ENCODE results near the gene AGTRAP.

AGTRAP gene

GRCh38 chr1:11797525-11798216, 61.7 kb downstream of the AGTRAP start:
- Histone ChIP-seq H2AFZ (ENCODE audit: low read depth, low read length) (no peak overlapping the region), H3K4me2 (ENCODE audit: insufficient read depth, low read length) (no peak overlapping the region), H3K27me3 (ENCODE audit: insufficient read depth, low read length, poor library complexity) (no peaks in the 10 kb centered on the region), H3K36me3 (ENCODE audit: insufficient read depth, low read length) (peaks cover 38% of the 10 kb centered on the region), H3K79me2 (ENCODE audit: insufficient read depth, low read length) (no peaks in the 10 kb centered on the region), H3K4me1 (ENCODE audit: insufficient read depth, low read length) (peaks cover 1% of the 10 kb centered on the region; the same call in 1 of the 2 replicates), H3K9ac (ENCODE audit: low read depth, low read length) (no peak overlapping the region), H3K9me3 (ENCODE audit: insufficient read depth, low read length, severe bottlenecking) (no peaks in the 10 kb centered on the region), H3K4me3 (ENCODE audit: low read depth in 1 of 2, low read length in 2 of 2) (no peak overlapping the region), H4K20me1 (ENCODE audit: insufficient read depth, low read length) (no peaks in the 10 kb centered on the region), H3K27ac (ENCODE audit: low read length) (no peak overlapping the region)
- no peak for DNase-seq
- TF ChIP-seq EZH2 (IDR thresholded peaks at IDR 0.05; ENCODE audit: borderline replicate concordance, low read depth, low read length, severe bottlenecking) (no peak), CTCF (IDR thresholded peaks at IDR 0.05; ENCODE audit: borderline replicate concordance, extremely low read depth, low read length, poor library complexity, severe bottlenecking) (no peak)
- ATAC-seq (ENCODE audit: insufficient read depth, low read depth): no peak

DNA sequence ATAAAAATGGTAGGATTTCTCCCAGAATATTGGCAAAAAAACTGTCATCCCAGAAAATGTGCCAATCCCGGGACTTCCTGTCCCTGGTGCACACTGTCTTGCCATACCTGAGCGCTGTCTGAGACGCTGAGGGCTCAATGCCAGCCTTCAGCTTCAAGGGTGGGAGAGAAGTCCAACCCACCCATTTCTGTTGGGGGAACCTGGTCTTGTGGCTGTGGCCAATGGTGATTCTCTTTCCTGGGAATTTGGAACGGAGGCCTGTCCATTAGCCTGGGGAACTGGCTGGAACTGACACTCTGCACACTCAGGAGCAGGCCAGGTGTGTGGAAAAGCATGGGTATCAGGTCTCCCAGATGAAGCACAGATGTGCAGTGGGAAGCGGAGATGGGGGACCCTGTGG, 63.2 kb downstream of the AGTRAP start:
- Histone ChIP-seq H3K4me2 (ENCODE audit: insufficient read depth, low read length) (no peak overlapping the region), H3K4me3 (ENCODE audit: low read depth in 1 of 2, low read length in 2 of 2) (no peak overlapping the region), H2AFZ (ENCODE audit: low read depth, low read length) (no peak overlapping the region), H3K27me3 (ENCODE audit: insufficient read depth, low read length, poor library complexity) (no peaks in the 10 kb centered on the region), H3K9me3 (ENCODE audit: insufficient read depth, low read length, severe bottlenecking) (no peaks in the 10 kb centered on the region), H3K36me3 (ENCODE audit: insufficient read depth, low read length) (peaks cover 37% of the 10 kb centered on the region), H3K27ac (ENCODE audit: low read length) (no peak overlapping the region), H3K79me2 (ENCODE audit: insufficient read depth, low read length) (no peaks in the 10 kb centered on the region), H4K20me1 (ENCODE audit: insufficient read depth, low read length) (no peaks in the 10 kb centered on the region), H3K4me1 (ENCODE audit: insufficient read depth, low read length) (peaks cover 9% of the 10 kb centered on the region), H3K9ac (ENCODE audit: low read depth, low read length) (no peak overlapping the region)
- TF ChIP-seq CTCF (IDR thresholded peaks at IDR 0.05; ENCODE audit: borderline replicate concordance, extremely low read depth, low read length, poor library complexity, severe bottlenecking): no peak
- TF ChIP-seq EZH2 (IDR thresholded peaks at IDR 0.05; ENCODE audit: borderline replicate concordance, low read depth, low read length, severe bottlenecking): no peak
- DNase-seq (no peak), ATAC-seq (ENCODE audit: insufficient read depth, low read depth) (no peak)

DNA sequence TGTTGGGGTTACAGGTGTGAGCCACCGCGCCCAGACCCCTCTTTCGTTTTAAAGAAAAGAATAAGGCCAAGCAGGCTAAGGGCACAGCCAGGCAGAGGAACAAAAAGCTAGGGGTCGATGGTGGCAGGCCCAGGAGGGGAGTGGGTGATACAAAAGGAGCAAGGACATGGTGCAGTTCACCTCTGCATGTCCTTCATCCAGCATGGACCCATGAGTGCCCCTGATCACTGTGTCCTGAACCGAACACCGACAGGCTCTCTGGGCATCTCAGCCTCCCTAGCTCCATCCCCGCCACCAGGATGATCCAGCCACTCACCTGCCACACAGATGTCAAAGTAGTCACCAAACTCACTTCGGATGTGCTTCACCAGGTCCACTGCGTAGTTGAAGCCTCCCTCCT, 64.0 kb downstream of the AGTRAP start:
- TF ChIP-seq CTCF (IDR thresholded peaks at IDR 0.05; ENCODE audit: borderline replicate concordance, extremely low read depth, low read length, poor library complexity, severe bottlenecking) (no peak), EZH2 (IDR thresholded peaks at IDR 0.05; ENCODE audit: borderline replicate concordance, low read depth, low read length, severe bottlenecking) (no peak)
- H4K20me1 ChIP-seq (ENCODE audit: insufficient read depth, low read length): no peaks in the 10 kb centered on the region
- H2AFZ ChIP-seq (ENCODE audit: low read depth, low read length): no peak overlapping the region
- H3K27ac ChIP-seq (ENCODE audit: low read length): no peak overlapping the region
- no peaks in the 10 kb centered on the region for H3K79me2 ChIP-seq (ENCODE audit: insufficient read depth, low read length)
- no peaks in the 10 kb centered on the region for H3K9me3 ChIP-seq (ENCODE audit: insufficient read depth, low read length, severe bottlenecking)
- peaks cover 35% of the 10 kb centered on the region for H3K36me3 ChIP-seq (ENCODE audit: insufficient read depth, low read length)
- no peaks in the 10 kb centered on the region for H3K27me3 ChIP-seq (ENCODE audit: insufficient read depth, low read length, poor library complexity)
- DNase-seq: no peak
- no peak overlapping the region for H3K4me3 ChIP-seq (ENCODE audit: low read depth in 1 of 2, low read length in 2 of 2)
- H3K9ac ChIP-seq (ENCODE audit: low read depth, low read length): no peak overlapping the region
- no peak overlapping the region for H3K4me2 ChIP-seq (ENCODE audit: insufficient read depth, low read length)
- no peak for ATAC-seq (ENCODE audit: insufficient read depth, low read depth)
- H3K4me1 ChIP-seq (ENCODE audit: insufficient read depth, low read length): peaks cover 16% of the 10 kb centered on the region

All from DND-41 (cell line).